Fibroblast of skin of right biceps (primary cell): Measurements from ENCODE around the gene RBM34.
"Not testable (repeated sequence)": the region's sequence is repeated elsewhere in the genome, so short reads cannot be mapped to it uniquely, and the experiment has no call there.

Experiments
- DNase-seq: peaks from one replicate; pipeline ENCODE4 v3.0.0-alpha.2; 2013

The RBM34 gene

GRCh38 chr1:235091319-235092044 lies 69.6 kb downstream of the RBM34 start:
- DNase-seq: not testable (repeated sequence)

GRCh38 chr1:235090406-235091069 lies 70.5 kb downstream of the RBM34 start:
- DNase-seq: peak; percentile 74

GRCh38 chr1:235088907-235089306 lies 72.1 kb downstream of the RBM34 start:
- DNase-seq: no peak

GRCh38 chr1:235088430-235088829 lies 72.6 kb downstream of the RBM34 start:
- DNase-seq: no peak

- no peak for DNase-seq
Measured at GRCh38 chr1:235087906-235088305, 73.1 kb downstream of the RBM34 start.

- not testable (repeated sequence) for DNase-seq
Measured at GRCh38 chr1:235085411-235086117, 75.5 kb downstream of the RBM34 start.
